ENCODE results near the gene DMRTA2.
"Not testable (repeated sequence)": the region's sequence is repeated elsewhere in the genome, so short reads cannot be mapped to it uniquely, and the experiment has no call there.

DMRTA2 gene

DNA sequence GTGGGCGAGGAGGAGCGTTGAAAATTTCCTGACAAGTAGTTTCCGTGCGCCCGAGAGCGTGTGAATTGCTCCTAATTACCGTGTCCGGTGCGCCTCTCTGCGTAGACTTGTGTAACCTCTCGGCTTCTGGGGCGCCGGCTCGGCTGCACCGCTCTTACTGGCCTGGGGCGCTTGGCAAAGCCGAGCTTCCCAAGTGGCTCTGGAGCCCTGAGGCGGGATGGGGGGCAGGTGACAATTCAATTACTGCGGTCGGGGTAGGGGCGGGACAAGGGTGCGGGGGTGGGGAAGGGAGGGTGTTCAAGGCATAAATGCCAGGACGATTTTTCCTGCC is 392 bp upstream of the DMRTA2 start:
- no peak for DNase-seq

GRCh38 chr1:50422675-50422945 is 633 bp downstream of the DMRTA2 start:
- DNase-seq: no peak

GRCh38 chr1:50421768-50422674 is 1.2 kb downstream of the DMRTA2 start:
- DNase-seq: no peak

- DNase-seq: no peak
These were observed 1.9 kb downstream of the DMRTA2 start for GRCh38 chr1:50421366-50421748.

- DNase-seq: no peak
These were observed 2.4 kb downstream of the DMRTA2 start for GRCh38 chr1:50420689-50421365.

- DNase-seq: no peak
These were observed 3.2 kb downstream of the DMRTA2 start for GRCh38 chr1:50419907-50420677.

- DNase-seq: no peak
These were observed 3.9 kb downstream of the DMRTA2 start for GRCh38 chr1:50419192-50419906.

- DNase-seq: no peak
These were observed 4.6 kb downstream of the DMRTA2 start for GRCh38 chr1:50418600-50419109.

- no peak for DNase-seq
These were observed 5.2 kb downstream of the DMRTA2 start for GRCh38 chr1:50417946-50418599.

DNA sequence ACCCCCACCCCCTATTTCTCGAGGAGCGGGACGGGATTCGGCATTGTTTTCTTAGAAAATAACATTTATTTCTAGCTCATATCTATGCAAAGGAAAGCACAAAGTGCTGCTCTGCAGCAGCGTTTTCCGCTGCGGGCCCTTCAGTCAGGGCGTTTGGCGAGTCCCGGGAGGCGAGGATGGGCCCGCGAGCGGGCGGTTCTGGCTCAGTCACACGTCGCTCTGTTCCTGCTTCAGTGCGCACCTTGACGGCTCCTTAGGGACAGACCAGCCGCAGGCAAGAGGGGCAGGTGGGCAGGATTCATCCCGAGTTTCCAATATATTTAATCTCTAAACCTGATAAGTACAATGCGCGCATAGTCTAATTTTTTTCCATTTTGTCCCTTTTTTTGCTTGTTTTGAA is 5.7 kb downstream of the DMRTA2 start:
- DNase-seq: no peak

- DNase-seq: no peak
These were observed 6.4 kb downstream of the DMRTA2 start for GRCh38 chr1:50416553-50417453.

- no peak for DNase-seq
These were observed 7.1 kb downstream of the DMRTA2 start for GRCh38 chr1:50416150-50416527.

DNA sequence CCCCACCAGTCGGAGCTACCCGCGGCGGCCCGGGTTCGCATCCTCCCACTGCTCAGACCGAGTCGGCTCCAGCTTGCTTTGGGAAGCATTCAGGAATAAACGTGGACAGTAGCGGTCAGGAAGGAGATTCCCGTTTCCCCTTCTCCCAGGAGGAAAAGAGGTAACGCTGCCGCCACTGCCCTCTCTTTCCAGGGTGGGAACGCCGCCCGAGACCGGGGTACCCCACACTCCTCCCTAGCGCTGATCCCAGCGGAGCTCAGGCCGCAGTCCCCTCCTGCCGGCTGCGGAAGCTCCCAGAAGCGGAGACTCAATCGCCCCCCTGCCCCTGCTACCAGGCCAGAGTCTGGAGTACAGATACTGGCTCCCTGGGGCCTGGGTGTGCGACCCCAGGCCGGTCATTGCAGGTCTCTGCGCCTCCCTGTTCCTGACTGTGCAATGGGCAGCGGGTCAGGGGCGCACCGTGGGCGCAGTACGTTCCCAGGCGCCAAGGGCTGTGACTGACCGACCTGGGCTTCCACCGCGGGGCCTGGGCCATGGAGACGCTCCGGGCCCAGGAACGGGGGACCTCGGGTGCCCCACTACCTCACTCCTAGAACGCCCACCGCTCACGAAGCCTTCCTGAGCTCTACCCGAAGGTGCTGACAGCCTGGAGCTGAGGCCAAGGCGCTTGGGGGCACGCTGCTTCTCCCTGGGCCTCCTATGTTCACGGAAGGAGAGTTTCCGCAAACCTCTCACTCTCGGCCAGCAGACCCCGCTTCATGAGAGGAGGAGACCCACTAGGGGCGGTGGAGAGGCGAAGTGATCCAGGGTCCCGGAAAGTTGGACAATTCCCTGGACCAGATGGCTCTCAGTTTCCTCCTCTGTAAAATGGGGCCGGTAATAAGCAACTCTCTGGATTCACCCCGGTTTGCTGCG is 7.8 kb downstream of the DMRTA2 start:
- no peak for DNase-seq

DNA sequence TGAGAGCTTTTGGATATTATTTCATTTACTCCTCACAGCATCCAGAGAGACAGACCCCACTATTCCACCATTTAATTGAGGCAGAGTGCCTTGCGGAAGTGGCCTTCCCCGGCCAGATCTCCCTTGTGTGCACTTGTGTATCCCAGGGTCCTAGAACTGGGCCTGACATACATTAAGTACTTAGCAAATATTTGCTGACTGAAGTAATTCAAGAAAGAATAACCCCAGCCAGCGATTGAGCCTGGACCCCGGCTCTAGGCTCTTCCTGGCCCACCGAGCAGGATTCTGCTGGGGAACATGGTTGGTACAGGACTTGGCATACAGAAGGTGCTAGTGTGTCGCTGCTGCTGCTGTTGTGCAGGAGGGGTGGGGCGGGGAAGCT is 8.4 kb downstream of the DMRTA2 start:
- no peak for DNase-seq

- no peak for DNase-seq
These were observed 10.3 kb downstream of the DMRTA2 start for GRCh38 chr1:50412813-50413476.

DNA sequence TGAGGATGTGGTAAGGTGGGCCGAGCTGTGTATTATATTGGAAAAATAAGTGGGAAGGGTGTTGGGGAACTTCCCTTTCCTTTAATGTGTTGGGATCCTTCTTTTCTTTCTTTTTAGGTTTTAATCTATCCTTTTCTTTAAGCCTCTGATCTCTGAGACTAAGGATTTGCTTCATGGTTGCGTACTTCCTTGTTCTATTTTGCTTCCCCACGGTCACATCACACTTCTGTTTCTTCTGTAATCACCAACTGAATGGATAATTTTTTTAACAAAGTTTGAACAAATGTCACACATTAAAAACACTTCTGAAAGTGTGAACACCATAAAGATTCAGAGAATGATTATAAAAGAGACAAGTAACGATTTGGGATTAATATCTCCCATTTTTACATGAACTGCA is 17.4 kb downstream of the DMRTA2 start:
- DNase-seq: no peak

GRCh38 chr1:50393522-50394120 is 29.6 kb downstream of the DMRTA2 start:
- DNase-seq: no peak

GRCh38 chr1:50381551-50381950 is 41.7 kb downstream of the DMRTA2 start:
- not testable (repeated sequence) for DNase-seq

DNA sequence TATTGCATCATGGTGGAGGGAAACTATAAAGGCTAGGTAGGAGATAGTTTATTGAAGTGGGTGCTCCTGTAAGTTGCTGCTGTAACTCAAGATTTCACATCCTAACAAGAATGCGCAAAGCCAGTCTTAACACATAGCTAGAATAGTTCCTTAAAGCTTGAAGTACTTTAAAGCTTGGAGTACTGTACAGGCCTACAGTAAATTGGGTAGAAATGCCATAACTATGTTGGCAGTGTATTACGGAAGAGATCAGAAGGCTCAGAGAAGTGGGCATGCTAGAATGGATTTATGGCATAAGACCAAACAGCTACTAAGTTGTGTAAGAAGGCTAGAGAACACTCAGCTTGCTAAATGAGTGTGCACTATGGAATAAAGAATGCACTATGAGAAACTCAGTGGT is 44.5 kb downstream of the DMRTA2 start:
- DNase-seq: no peak

Measured in activated CD4-positive, CD25-positive, alpha-beta regulatory T cell (primary cell).